HG02623 (cell line): ENCODE results near the gene PCGF3.
"Not testable (repeated sequence)": the region's sequence is repeated elsewhere in the genome, so short reads cannot be mapped to it uniquely, and the experiment has no call there.

Experiments
- ATAC-seq: cut with Tn5 transposase; IDR thresholded peaks from one replicate; pipeline ENCODE4 v1.9.1; 2021; ENCODE audit warnings: moderate library complexity; ENCODE audit not compliant: unreplicated experiment

Gene PCGF3

GRCh38 chr4:793941-794621 lies 88.4 kb downstream of the PCGF3 start:
- ATAC-seq: no peak

GRCh38 chr4:794900-795725 lies 89.5 kb downstream of the PCGF3 start:
- no peak for ATAC-seq

- ATAC-seq: no peak
Measured at GRCh38 chr4:795726-796119, 90.1 kb downstream of the PCGF3 start.

- no peak for ATAC-seq
Measured at GRCh38 chr4:796206-796605, 90.6 kb downstream of the PCGF3 start.

- ATAC-seq: no peak
Measured at GRCh38 chr4:797066-797465, 91.4 kb downstream of the PCGF3 start.

- ATAC-seq: no peak
Measured at GRCh38 chr4:801436-802124, 95.9 kb downstream of the PCGF3 start.

GRCh38 chr4:803884-804283 lies 98.3 kb downstream of the PCGF3 start:
- no peak for ATAC-seq

- no peak for ATAC-seq
Measured at GRCh38 chr4:804804-805203, 99.2 kb downstream of the PCGF3 start.

- ATAC-seq: not testable (repeated sequence)
Measured at GRCh38 chr4:806979-807378, 101.3 kb downstream of the PCGF3 start.

GRCh38 chr4:807792-808191 lies 102.2 kb downstream of the PCGF3 start:
- ATAC-seq: no peak

- no peak for ATAC-seq
Measured at GRCh38 chr4:808860-809570, 103.4 kb downstream of the PCGF3 start.

GRCh38 chr4:813900-814299 lies 108.3 kb downstream of the PCGF3 start:
- ATAC-seq: no peak

GRCh38 chr4:814312-814850 lies 108.7 kb downstream of the PCGF3 start:
- no peak for ATAC-seq

- no peak for ATAC-seq
Measured at GRCh38 chr4:815464-816146, 110.0 kb downstream of the PCGF3 start.

GRCh38 chr4:818106-818921 lies 112.7 kb downstream of the PCGF3 start:
- ATAC-seq: no peak

GRCh38 chr4:819401-820229 lies 114.0 kb downstream of the PCGF3 start:
- ATAC-seq: no peak
